ENCODE measurements around the gene C16orf74. TPM values are rescaled to one million over a fixed set of nuclear protein-coding genes. Genes with fewer than 3 reads are reported as not detected.

C16orf74 gene
- total and polyA plus RNA-seq, 2 of the 13 experiments (the other 11 are each of a cell fraction or from before 2014, with no cell fraction given): 0.13 to 0.29 TPM

DNA sequence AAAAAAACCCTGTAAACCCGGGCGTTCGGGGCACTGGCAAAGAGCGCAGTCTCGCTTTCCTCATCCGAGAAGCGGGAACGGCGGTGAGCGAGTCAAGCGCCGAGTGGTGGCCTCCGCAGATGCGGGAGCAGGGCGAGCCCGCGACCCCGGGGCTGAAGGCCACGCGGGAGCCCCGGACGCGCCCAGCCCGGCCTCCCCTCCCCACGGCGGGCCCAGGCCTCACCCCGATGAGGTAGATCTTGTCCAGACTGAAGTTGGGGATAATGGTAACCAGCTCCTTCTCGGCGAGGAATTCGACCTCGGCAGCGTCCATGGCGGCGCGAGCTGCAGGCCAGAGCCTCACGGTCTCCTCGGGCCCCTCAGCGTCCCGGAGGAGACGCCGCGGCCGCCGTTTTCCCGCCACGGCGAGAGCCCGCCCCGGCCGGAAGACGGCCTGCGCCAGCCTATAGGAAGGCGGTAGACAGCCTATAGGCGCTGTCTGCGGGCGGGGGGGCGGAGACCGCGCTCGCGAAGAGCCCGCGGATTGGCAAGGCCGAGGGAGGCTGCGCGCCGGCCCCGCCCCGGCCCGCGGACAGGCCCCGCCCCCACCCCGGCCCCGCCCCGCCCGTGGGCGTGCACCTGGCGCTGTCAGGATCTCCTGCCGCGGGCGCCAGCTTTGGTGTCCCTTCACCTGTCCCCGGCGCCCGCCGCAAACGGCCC lies 62.2 kb downstream of the C16orf74 start, which contains the start of gene GINS2 (continued):
- TF ChIP-seq, protein P1, sequence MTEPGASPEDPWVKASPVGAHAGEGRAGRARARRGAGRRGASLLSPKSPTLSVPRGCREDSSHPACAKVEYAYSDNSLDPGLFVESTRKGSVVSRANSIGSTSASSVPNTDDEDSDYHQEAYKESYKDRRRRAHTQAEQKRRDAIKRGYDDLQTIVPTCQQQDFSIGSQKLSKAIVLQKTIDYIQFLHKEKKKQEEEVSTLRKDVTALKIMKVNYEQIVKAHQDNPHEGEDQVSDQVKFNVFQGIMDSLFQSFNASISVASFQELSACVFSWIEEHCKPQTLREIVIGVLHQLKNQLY (CRISPR knock-in tag; IDR thresholded peaks at IDR 0.05): no peak
- TF ChIP-seq DNMT3B (CRISPR knock-in tag; conservative IDR thresholded peaks at IDR 0.05): no peak
- no peak for TF ChIP-seq TBX3 (IDR thresholded peaks at IDR 0.05; ENCODE audit: borderline replicate concordance)
- TF ChIP-seq, protein P2, sequence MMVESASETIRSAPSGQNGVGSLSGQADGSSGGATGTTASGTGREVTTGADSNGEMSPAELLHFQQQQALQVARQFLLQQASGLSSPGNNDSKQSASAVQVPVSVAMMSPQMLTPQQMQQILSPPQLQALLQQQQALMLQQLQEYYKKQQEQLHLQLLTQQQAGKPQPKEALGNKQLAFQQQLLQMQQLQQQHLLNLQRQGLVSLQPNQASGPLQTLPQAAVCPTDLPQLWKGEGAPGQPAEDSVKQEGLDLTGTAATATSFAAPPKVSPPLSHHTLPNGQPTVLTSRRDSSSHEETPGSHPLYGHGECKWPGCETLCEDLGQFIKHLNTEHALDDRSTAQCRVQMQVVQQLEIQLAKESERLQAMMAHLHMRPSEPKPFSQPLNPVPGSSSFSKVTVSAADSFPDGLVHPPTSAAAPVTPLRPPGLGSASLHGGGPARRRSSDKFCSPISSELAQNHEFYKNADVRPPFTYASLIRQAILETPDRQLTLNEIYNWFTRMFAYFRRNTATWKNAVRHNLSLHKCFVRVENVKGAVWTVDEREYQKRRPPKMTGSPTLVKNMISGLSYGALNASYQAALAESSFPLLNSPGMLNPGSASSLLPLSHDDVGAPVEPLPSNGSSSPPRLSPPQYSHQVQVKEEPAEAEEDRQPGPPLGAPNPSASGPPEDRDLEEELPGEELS (CRISPR knock-in tag; IDR thresholded peaks at IDR 0.05): peak; percentile 48
- peak; percentile 91 for TF ChIP-seq ZNF761 (CRISPR knock-in tag; conservative IDR thresholded peaks at IDR 0.05)
- peak; percentile 75; the same call in 1 of the 2 replicates for TF ChIP-seq ZNF441 (CRISPR knock-in tag; IDR thresholded peaks at IDR 0.05; ENCODE audit: borderline replicate concordance)
- TF ChIP-seq FLYWCH1 (CRISPR knock-in tag; IDR thresholded peaks at IDR 0.05): peak; percentile 57; the same call in 1 of the 2 replicates
- peak; percentile 78; the same call in 1 of the 2 replicates for TF ChIP-seq ZBTB42 (CRISPR knock-in tag; IDR thresholded peaks at IDR 0.05)
- 0 out of 2 replicates have a peak, but pooled peaks have one; percentile 30 for TF ChIP-seq MIXL1 (CRISPR knock-in tag; IDR thresholded peaks at IDR 0.05)
- peak; percentile 89 for TF ChIP-seq SRY (CRISPR knock-in tag; IDR thresholded peaks at IDR 0.05)
- TF ChIP-seq, protein P3, sequence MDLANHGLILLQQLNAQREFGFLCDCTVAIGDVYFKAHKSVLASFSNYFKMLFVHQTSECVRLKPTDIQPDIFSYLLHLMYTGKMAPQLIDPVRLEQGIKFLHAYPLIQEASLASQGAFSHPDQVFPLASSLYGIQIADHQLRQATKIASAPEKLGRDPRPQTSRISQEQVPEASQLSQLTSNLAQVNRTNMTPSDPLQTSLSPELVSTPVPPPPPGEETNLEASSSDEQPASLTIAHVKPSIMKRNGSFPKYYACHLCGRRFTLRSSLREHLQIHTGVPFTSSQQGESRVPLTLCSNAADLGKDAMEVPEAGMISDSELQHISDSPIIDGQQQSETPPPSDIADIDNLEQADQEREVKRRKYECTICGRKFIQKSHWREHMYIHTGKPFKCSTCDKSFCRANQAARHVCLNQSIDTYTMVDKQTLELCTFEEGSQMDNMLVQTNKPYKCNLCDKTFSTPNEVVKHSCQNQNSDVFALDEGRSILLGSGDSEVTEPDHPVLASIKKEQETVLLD (CRISPR knock-in tag; IDR thresholded peaks at IDR 0.05; ENCODE audit: low read depth): peak; percentile 70
- TF ChIP-seq, protein P4, sequence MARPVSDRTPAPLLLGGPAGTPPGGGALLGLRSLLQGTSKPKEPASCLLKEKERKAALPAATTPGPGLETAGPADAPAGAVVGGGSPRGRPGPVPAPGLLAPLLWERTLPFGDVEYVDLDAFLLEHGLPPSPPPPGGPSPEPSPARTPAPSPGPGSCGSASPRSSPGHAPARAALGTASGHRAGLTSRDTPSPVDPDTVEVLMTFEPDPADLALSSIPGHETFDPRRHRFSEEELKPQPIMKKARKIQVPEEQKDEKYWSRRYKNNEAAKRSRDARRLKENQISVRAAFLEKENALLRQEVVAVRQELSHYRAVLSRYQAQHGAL (CRISPR knock-in tag; IDR thresholded peaks at IDR 0.05; ENCODE audit: not compliant biosample characterization): no peak
- TF ChIP-seq TBX2 (CRISPR knock-in tag; IDR thresholded peaks at IDR 0.05; ENCODE audit: borderline replicate concordance): peak; percentile 36
- 0 out of 2 replicates have a peak, but pooled peaks have one; percentile 52 for TF ChIP-seq ZNF383 (CRISPR knock-in tag; IDR thresholded peaks at IDR 0.05; ENCODE audit: borderline replicate concordance)
- TF ChIP-seq, protein P5, sequence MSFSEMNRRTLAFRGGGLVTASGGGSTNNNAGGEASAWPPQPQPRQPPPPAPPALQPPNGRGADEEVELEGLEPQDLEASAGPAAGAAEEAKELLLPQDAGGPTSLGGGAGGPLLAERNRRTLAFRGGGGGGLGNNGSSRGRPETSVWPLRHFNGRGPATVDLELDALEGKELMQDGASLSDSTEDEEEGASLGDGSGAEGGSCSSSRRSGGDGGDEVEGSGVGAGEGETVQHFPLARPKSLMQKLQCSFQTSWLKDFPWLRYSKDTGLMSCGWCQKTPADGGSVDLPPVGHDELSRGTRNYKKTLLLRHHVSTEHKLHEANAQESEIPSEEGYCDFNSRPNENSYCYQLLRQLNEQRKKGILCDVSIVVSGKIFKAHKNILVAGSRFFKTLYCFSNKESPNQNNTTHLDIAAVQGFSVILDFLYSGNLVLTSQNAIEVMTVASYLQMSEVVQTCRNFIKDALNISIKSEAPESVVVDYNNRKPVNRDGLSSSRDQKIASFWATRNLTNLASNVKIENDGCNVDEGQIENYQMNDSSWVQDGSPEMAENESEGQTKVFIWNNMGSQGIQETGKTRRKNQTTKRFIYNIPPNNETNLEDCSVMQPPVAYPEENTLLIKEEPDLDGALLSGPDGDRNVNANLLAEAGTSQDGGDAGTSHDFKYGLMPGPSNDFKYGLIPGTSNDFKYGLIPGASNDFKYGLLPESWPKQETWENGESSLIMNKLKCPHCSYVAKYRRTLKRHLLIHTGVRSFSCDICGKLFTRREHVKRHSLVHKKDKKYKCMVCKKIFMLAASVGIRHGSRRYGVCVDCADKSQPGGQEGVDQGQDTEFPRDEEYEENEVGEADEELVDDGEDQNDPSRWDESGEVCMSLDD (CRISPR knock-in tag; IDR thresholded peaks at IDR 0.05; ENCODE audit: borderline replicate concordance): 0 out of 2 replicates have a peak, but pooled peaks have one; percentile 56
- TF ChIP-seq ZKSCAN1 (IDR thresholded peaks at IDR 0.05; ENCODE audit: low read length): no peak
- TF ChIP-seq, protein P6, sequence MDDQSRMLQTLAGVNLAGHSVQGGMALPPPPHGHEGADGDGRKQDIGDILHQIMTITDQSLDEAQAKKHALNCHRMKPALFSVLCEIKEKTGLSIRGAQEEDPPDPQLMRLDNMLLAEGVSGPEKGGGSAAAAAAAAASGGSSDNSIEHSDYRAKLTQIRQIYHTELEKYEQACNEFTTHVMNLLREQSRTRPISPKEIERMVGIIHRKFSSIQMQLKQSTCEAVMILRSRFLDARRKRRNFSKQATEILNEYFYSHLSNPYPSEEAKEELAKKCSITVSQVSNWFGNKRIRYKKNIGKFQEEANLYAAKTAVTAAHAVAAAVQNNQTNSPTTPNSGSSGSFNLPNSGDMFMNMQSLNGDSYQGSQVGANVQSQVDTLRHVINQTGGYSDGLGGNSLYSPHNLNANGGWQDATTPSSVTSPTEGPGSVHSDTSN (CRISPR knock-in tag; IDR thresholded peaks at IDR 0.05; ENCODE audit: borderline replicate concordance): no peak; the same call in 1 of the 2 replicates
- 0 out of 2 replicates have a peak, but pooled peaks have one; percentile 40 for TF ChIP-seq ZSCAN29 (CRISPR knock-in tag; conservative IDR thresholded peaks at IDR 0.05)
- TF ChIP-seq FOXA3 (CRISPR knock-in tag; IDR thresholded peaks at IDR 0.05): no peak
- no peak for TF ChIP-seq TBL1XR1 (IDR thresholded peaks at IDR 0.05; ENCODE audit: borderline replicate concordance, low read length, partially characterized antibody)
